ENCODE data around the gene PRPF6. TPM values are rescaled to one million over a fixed set of nuclear protein-coding genes. Genes with fewer than 3 reads are reported as not detected.

PRPF6 gene
- polyA plus RNA-seq, 4 donors: 35.3 to 61.2 (median 48.1) TPM

DNA sequence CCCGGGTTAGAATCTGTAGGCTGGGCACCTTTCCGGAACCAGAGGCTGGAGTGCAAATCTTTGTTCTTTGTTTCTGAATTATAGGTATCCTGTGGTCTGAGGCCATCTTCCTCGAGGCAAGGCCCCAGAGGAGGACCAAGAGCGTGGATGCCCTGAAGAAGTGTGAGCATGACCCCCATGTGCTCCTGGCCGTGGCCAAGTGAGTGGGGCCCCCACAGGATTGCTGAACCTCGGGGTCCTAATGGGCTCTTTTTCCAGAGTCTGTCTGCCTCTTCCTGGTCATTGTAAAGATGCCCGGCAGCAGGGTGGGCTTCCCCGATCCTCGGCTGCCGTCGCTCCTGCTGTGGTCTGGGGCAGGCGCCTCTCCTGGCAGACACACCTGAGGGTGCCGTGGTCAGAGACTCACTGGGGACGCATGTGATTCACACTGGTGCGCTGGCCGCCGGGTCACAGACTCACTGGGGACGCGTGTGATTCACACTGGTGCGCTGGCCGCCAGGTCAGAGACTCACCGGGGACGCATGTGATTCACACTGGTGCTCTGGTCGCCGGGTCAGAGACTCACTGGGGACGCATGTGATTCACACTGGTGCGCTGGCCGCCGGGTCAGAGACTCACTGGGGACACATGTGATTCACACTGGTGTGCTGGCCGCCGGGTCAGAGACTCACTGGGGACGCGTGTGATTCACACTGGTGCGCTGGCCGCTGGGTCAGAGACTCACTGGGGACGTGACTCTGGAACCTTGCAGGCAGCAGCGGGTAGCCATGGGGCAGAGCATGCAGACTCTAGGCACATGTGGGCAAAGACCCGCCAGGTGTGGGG is 48.6 kb downstream of the PRPF6 start:
- Histone ChIP-seq H3K4me1 (ENCODE audit: control insufficient read depth in 3 of 3, insufficient read depth in 2 of 3, low read depth in 1 of 3, low read length in 2 of 3) (peaks cover 0 to 17% (median 2%) of the 10 kb centered on the region in 3 donors), H3K9me3 (ENCODE audit: control insufficient read depth in 2 of 2, insufficient read depth in 1 of 2, low read depth in 1 of 2, low read length in 1 of 2) (no peaks in the 10 kb centered on the region), H3K27me3 (ENCODE audit: control insufficient read depth in 3 of 3, insufficient read depth in 3 of 3, low read length in 3 of 3) (peaks cover 0 to 23% (median 5%) of the 10 kb centered on the region in 3 donors), H3K27ac (ENCODE audit: low read depth in 1 of 3, low read length in 2 of 3) (no peak overlapping the region), H3K4me3 (ENCODE audit: low read depth in 1 of 3, low read length in 3 of 3) (no peak overlapping the region), H3K36me3 (ENCODE audit: control insufficient read depth in 3 of 3, insufficient read depth in 2 of 3, low read depth in 1 of 3, low read length in 3 of 3) (peaks cover 27 to 96% (median 34%) of the 10 kb centered on the region in 3 donors)
- FAIRE-seq (no peak), DNase-seq (no peak)
- WGBS, 3 donors: 93 to 95% (median 94%) methylated on average over 36 to 38 of the region's 38 CpGs

DNA sequence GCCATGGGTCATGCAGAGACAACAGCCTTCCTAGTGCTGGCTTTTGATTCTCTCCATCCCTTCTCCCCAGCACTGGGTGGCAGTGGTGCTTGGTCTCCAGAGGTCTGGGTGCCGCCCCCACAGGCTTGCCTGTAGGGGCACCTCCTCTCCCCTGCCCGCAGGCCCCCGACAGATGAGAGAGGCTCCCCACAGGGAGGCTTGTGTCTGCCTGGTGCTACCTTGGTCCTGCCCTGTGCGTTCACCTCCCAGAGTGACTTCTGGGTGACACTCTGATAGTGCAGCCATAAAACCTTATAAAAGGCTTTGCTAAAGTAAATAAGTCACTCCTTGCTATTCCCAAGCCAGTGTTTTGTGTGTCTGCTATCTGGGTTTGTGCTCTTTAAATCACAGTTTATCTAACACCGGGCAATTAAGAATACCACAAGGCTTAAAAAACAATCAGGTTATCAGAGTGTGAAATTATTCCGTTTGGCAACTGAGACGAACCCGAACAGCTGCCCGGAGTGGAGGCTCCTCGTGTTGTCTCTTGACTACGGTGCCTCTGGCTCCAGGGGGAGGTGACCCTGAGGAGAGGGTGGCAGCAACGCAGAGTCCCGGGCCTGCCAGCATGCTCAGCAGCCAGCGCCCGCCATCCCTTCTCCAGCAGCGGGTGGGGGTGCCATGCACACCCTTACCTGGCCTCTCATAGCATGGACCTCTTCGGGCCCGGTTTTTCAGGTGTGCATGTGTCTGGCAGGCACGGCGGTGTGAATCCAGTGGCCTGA is 49.6 kb downstream of the PRPF6 start:
- DNase-seq: peak; percentile 84 to 92
- H3K4me3 ChIP-seq (ENCODE audit: low read depth in 1 of 3, low read length in 3 of 3): no peak overlapping the region
- no peak overlapping the region for H3K27ac ChIP-seq (ENCODE audit: low read depth in 1 of 3, low read length in 2 of 3)
- peaks cover 28 to 96% (median 33%) of the 10 kb centered on the region in 3 donors for H3K36me3 ChIP-seq (ENCODE audit: control insufficient read depth in 3 of 3, insufficient read depth in 2 of 3, low read depth in 1 of 3, low read length in 3 of 3)
- H3K4me1 ChIP-seq (ENCODE audit: control insufficient read depth in 3 of 3, insufficient read depth in 2 of 3, low read depth in 1 of 3, low read length in 2 of 3): peaks cover 0 to 14% (median 0%) of the 10 kb centered on the region in 3 donors
- WGBS, 3 donors: 14 to 68% (median 40%) methylated on average over 20 of the region's 20 CpGs
- no peak for FAIRE-seq
- H3K27me3 ChIP-seq (ENCODE audit: control insufficient read depth in 3 of 3, insufficient read depth in 3 of 3, low read length in 3 of 3): peaks cover 0 to 29% (median 5%) of the 10 kb centered on the region in 3 donors
- H3K9me3 ChIP-seq (ENCODE audit: control insufficient read depth in 2 of 2, insufficient read depth in 1 of 2, low read depth in 1 of 2, low read length in 1 of 2): no peaks in the 10 kb centered on the region

DNA sequence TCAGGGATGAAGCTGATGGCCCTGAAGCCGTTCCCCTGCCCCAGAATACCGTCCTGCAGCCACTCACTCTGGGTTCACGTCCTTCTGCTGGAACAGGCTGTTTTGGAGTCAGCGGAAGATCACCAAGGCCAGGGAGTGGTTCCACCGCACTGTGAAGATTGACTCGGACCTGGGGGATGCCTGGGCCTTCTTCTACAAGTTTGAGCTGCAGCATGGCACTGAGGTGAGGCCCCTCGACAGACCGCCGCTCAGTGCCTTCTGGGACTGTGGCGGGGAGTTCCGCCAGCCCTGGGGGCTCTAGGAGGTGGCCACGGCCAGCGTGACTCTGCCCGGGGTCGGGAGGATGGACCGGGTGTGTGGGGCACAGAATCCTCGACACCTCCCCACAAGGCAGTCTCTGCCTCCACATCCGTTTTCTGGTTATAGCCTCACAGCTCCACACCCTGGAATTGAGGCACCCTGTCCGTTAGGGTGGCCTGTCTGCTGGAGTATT is 50.9 kb downstream of the PRPF6 start:
- Histone ChIP-seq H3K4me3 (ENCODE audit: low read depth in 1 of 3, low read length in 3 of 3) (no peak overlapping the region), H3K9me3 (ENCODE audit: control insufficient read depth in 2 of 2, insufficient read depth in 1 of 2, low read depth in 1 of 2, low read length in 1 of 2) (no peaks in the 10 kb centered on the region), H3K27ac (ENCODE audit: low read depth in 1 of 3, low read length in 2 of 3) (no peak overlapping the region), H3K36me3 (ENCODE audit: control insufficient read depth in 3 of 3, insufficient read depth in 2 of 3, low read depth in 1 of 3, low read length in 3 of 3) (peaks cover 24 to 92% (median 32%) of the 10 kb centered on the region in 3 donors), H3K27me3 (ENCODE audit: control insufficient read depth in 3 of 3, insufficient read depth in 3 of 3, low read length in 3 of 3) (peaks cover 5 to 39% (median 10%) of the 10 kb centered on the region in 3 donors), H3K4me1 (ENCODE audit: control insufficient read depth in 3 of 3, insufficient read depth in 2 of 3, low read depth in 1 of 3, low read length in 2 of 3) (peaks cover 0 to 20% (median 0%) of the 10 kb centered on the region in 3 donors)
- no peak for DNase-seq
- WGBS, 3 donors: 95 to 96% (median 95%) methylated on average over 19 of the region's 19 CpGs
- no peak for FAIRE-seq

DNA sequence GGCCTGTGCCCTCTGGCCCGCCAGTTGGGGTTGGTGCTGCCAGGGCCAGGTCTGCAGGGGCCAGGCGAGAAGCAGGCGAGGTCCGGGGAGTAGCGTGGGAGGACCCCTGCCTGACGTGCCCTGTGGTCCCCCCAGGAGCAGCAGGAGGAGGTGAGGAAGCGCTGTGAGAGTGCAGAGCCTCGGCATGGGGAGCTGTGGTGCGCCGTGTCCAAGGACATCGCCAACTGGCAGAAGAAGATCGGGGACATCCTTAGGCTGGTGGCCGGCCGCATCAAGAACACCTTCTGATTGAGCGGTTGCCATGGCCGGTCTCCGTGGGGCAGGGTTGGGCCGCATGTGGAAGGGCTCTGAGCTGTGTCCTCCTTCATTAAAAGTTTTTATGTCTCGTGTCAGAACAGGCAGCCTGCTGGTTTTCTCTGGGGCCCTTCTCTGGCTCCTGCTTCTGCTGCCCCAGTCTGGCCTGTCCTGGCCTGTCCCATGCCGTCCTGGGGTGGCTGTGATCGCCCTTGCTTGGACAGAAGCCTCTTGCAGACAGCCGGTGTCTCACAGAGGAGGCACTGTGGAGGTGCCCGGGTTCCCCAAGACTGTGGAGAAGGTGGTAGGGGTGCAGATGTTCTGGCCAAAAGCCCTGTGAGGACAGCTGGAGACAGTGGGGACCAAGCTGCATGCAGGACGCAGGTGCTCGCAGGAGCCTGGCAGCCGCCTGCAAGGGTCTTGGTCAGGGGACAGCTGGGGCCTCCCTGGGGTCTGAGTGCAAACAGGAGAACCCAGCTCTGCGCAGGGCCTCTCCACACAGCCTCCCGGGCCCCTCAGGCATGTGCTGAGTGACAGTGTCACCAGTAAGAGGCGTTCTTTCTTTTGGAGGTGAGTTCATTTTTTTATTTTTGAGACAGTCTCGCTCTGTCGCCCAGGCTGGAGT is 52.0 kb downstream of the PRPF6 start:
- no peak for DNase-seq
- Histone ChIP-seq H3K4me1 (ENCODE audit: control insufficient read depth in 3 of 3, insufficient read depth in 2 of 3, low read depth in 1 of 3, low read length in 2 of 3) (peaks cover 0 to 22% (median 3%) of the 10 kb centered on the region in 3 donors), H3K27me3 (ENCODE audit: control insufficient read depth in 3 of 3, insufficient read depth in 3 of 3, low read length in 3 of 3) (peaks cover 8 to 41% (median 10%) of the 10 kb centered on the region in 3 donors), H3K27ac (ENCODE audit: low read depth in 1 of 3, low read length in 2 of 3) (no peak overlapping the region), H3K4me3 (ENCODE audit: low read depth in 1 of 3, low read length in 3 of 3) (no peak overlapping the region), H3K36me3 (ENCODE audit: control insufficient read depth in 3 of 3, insufficient read depth in 2 of 3, low read depth in 1 of 3, low read length in 3 of 3) (peaks cover 19 to 81% (median 21%) of the 10 kb centered on the region in 3 donors), H3K9me3 (ENCODE audit: control insufficient read depth in 2 of 2, insufficient read depth in 1 of 2, low read depth in 1 of 2, low read length in 1 of 2) (no peaks in the 10 kb centered on the region)
- WGBS, 3 donors: 93 to 98% (median 95%) methylated on average over 31 of the region's 31 CpGs
- FAIRE-seq: no peak

DNA sequence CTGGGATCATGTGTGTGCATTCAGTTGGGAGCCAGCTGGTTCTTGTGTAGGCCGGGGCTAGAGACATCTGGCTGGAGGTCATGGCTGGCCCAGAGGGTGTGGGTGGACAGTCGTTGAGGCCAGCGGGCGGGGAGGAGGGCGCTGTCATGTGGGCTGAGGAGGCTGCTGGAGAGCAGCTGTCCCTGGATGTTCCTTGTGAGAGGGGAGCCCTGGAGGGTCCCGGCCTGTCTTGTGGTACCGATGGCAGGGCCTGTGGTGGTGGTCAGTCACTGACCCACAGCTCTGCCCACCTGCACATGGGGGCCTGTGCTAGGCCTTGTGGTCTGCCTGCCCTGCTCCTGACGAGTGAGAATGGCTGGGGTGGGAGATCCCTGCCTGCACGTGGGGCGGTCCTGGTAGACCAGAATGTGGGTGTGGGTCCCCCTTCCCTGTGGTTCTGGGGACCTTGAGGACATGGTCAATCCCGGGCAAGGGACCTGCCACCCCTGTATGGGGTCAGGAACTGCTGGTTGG is 53.1 kb downstream of the PRPF6 start:
- 78 to 96% (median 87%) methylated on average over 10 to 11 of the region's 11 CpGs for WGBS, 3 donors
- Histone ChIP-seq H3K4me3 (ENCODE audit: low read depth in 1 of 3, low read length in 3 of 3) (no peak overlapping the region), H3K4me1 (ENCODE audit: control insufficient read depth in 3 of 3, insufficient read depth in 2 of 3, low read depth in 1 of 3, low read length in 2 of 3) (peaks cover 0 to 23% (median 3%) of the 10 kb centered on the region in 3 donors), H3K36me3 (ENCODE audit: control insufficient read depth in 3 of 3, insufficient read depth in 2 of 3, low read depth in 1 of 3, low read length in 3 of 3) (peaks cover 18 to 70% (median 19%) of the 10 kb centered on the region in 3 donors), H3K27ac (ENCODE audit: low read depth in 1 of 3, low read length in 2 of 3) (no peak overlapping the region), H3K9me3 (ENCODE audit: control insufficient read depth in 2 of 2, insufficient read depth in 1 of 2, low read depth in 1 of 2, low read length in 1 of 2) (no peaks in the 10 kb centered on the region), H3K27me3 (ENCODE audit: control insufficient read depth in 3 of 3, insufficient read depth in 3 of 3, low read length in 3 of 3) (peaks cover 8 to 41% (median 10%) of the 10 kb centered on the region in 3 donors)
- FAIRE-seq (no peak), DNase-seq (no peak)

DNA sequence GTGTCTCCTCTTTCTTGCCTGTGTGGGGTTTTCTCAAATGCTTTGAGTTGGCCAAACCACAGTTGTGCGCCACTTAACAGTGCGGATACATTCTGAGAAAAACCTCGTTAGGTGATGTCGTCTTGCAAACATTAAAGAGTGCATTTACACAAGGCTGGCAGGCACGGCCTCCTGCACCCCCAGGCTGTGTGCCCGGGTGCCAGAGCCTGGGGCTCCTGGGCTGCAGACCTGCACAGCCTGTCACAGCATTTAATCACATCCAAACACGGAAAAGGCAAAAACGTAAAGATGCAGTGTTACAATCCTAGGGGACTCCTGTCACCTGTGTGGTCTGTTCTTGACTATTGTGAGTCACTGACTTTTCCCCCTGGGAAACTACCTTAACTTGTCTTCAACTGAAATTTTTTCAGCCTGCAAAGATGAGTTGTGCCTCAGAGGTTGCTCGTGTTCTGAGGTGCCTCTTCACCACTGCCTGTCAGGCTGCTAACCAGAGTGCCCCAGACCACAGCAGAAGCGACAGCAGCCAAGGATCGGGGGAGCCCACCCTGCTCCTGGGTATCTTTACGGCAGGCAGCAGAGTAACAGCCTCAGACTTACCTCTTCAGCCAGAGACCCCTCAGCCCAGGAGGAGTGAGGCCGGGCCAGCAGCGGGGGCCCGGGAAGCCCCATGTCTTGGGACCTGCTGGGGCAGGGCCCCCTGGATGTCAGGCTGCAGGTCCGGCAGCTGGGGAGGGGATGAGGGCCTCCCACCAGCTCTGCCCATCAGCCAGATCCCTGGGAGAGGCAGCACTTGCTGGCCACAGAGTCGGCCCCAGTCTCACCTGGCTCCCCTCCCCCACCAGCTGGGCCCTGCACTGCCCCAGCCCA is 54.4 kb downstream of the PRPF6 start:
- Histone ChIP-seq H3K4me1 (ENCODE audit: control insufficient read depth in 3 of 3, insufficient read depth in 2 of 3, low read depth in 1 of 3, low read length in 2 of 3) (peaks cover 0 to 22% (median 3%) of the 10 kb centered on the region in 3 donors), H3K36me3 (ENCODE audit: control insufficient read depth in 3 of 3, insufficient read depth in 2 of 3, low read depth in 1 of 3, low read length in 3 of 3) (peaks cover 9 to 58% (median 18%) of the 10 kb centered on the region in 3 donors), H3K27ac (ENCODE audit: low read depth in 1 of 3, low read length in 2 of 3) (no peak overlapping the region), H3K9me3 (ENCODE audit: control insufficient read depth in 2 of 2, insufficient read depth in 1 of 2, low read depth in 1 of 2, low read length in 1 of 2) (no peaks in the 10 kb centered on the region), H3K27me3 (ENCODE audit: control insufficient read depth in 3 of 3, insufficient read depth in 3 of 3, low read length in 3 of 3) (peaks cover 10 to 53% (median 11%) of the 10 kb centered on the region in 3 donors), H3K4me3 (ENCODE audit: low read depth in 1 of 3, low read length in 3 of 3) (no peak overlapping the region)
- no peak for FAIRE-seq
- WGBS, 3 donors: 70 to 81% (median 75%) methylated on average over 14 to 17 of the region's 17 CpGs
- no peak for DNase-seq

DNA sequence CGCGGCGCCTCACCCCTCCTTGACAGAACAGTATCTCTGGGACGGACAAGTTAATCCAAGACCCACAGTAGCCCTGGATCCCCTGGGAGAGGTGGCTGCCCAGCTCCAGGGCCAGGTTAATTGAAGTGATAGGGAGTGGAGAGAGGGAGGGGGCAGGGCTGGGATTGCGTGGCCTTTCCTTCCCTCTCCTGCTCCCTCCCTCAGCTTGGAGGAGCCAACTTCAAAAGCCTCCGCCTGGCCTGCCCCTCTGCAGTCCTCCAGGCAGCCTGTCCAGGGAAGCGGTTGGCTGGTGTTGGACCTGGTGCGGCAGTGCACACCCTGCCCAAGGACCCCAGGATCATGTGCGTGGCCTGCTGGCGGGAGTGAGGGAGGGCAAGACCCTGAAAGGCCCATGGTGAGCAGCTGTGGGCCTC is 55.0 kb downstream of the PRPF6 start, which contains the start of gene C20orf204:
Gene C20orf204, plus strand, starts transcription at position 250 of the 413 bp plus-strand sequence. Its CDS starts 142 bp downstream, at position 392.
- Histone ChIP-seq H3K36me3 (ENCODE audit: control insufficient read depth in 3 of 3, insufficient read depth in 2 of 3, low read depth in 1 of 3, low read length in 3 of 3) (peaks cover 8 to 53% (median 18%) of the 10 kb centered on the region in 3 donors), H3K4me1 (ENCODE audit: control insufficient read depth in 3 of 3, insufficient read depth in 2 of 3, low read depth in 1 of 3, low read length in 2 of 3) (peaks cover 0 to 16% (median 3%) of the 10 kb centered on the region in 3 donors), H3K9me3 (ENCODE audit: control insufficient read depth in 2 of 2, insufficient read depth in 1 of 2, low read depth in 1 of 2, low read length in 1 of 2) (no peaks in the 10 kb centered on the region), H3K4me3 (ENCODE audit: low read depth in 1 of 3, low read length in 3 of 3) (no peak within 1 kb of the TSS), H3K27ac (ENCODE audit: low read depth in 1 of 3, low read length in 2 of 3) (no peak within 1 kb of the TSS), H3K27me3 (ENCODE audit: control insufficient read depth in 3 of 3, insufficient read depth in 3 of 3, low read length in 3 of 3) (peaks cover 10 to 60% (median 17%) of the 10 kb centered on the region in 3 donors)
- FAIRE-seq (no peak), DNase-seq (no peak)
- 81 to 93% (median 89%) methylated on average over 9 to 10 of the region's 10 CpGs for WGBS, 3 donors
